Left lung (tissue), 10 donors: ENCODE measurements around the gene MRNIP. TPM values are rescaled to one million over a fixed set of nuclear protein-coding genes. Genes with fewer than 3 reads are reported as not detected.

Source experiments
- ATAC-seq: fragments of 200-7000 bp; cut with Tn5 transposase; one replicate; pipeline ENCODE4 v1.9.1; 2020; ENCODE audit warnings: moderate library complexity
- DNase-seq, 4 donors: peaks; one replicate each; pipeline ENCODE4 v3.0.0-alpha.2; 2013 to 2020
- H3K27ac ChIP-seq, 2 donors: fragments of 200-600 bp; sonication (generic) in 1 of 2; one replicate each; pipeline versions ENCODE4 v1.5.0 to v1.8.0; 2020 to 2021
- H3K27me3 ChIP-seq, 2 donors: fragments of 200-600 bp; sonication (generic) in 1 of 2; one replicate each; pipeline versions ENCODE4 v1.5.0 to v1.8.0; 2020 to 2021
- H3K36me3 ChIP-seq, 2 donors: fragments of 200-600 bp; sonication (generic) in 1 of 2; one replicate each; pipeline versions ENCODE4 v1.5.0 to v1.8.0; 2020 to 2021
- H3K4me1 ChIP-seq, 2 donors: fragments of 200-600 bp; one replicate each; pipeline ENCODE4 v1.8.0; 2021
- H3K4me3 ChIP-seq, 2 donors: fragments of 200-600 bp; sonication (generic) in 1 of 2; one replicate each; pipeline versions ENCODE4 v1.5.0 to v1.8.0; 2020 to 2021; ENCODE audit warnings: mild to moderate bottlenecking in 1 of 2
- H3K9me3 ChIP-seq, 2 donors: fragments of 200-600 bp; sonication (generic) in 1 of 2; one replicate each; pipeline versions ENCODE4 v1.5.0 to v1.8.0; 2020 to 2021
- CTCF ChIP-seq, 2 donors: fragments of 200-600 bp; sonication (generic) in 1 of 2; IDR thresholded peaks; one replicate each; pipeline versions ENCODE4 v1.5.0 to v1.8.0; 2021; ENCODE audit warnings: antibody characterized with exemption in 2 of 2
- intact Hi-C, 2 donors: fragments of 100-400 bp; cut with DNase I; formaldehyde crosslinking; loops; one replicate each; pipeline versions ENCODE4 v1.11.2 to v1.14.2; 2022
- polyA plus RNA-seq, 6 donors: library from polyadenylated mRNA; unstranded; fragments of 120-200 nt; gene quantifications; one replicate each; pipeline ENCODE4 v1.2.1, GENCODE V29; 2013; ENCODE audit not compliant: insufficient read length in 6 of 6
- total RNA-seq, 2 donors: library from RNA; stranded (reverse); fragmentation: NEBNext Ultra II Directional; extraction: Animal tissue kit (Norgen Biotek cat#: 25700); gene quantifications; one replicate each; pipeline ENCODE4 v1.2.1, GENCODE V29; 2021
- donor health status: DM: no; HTN: yes; CAD: no.
- donor health status: DM: no; HTN: no; CAD: no.

Gene MRNIP
- total and polyA plus RNA-seq, 8 donors = 16.9 to 55.6 (median 46.3) TPM

DNA sequence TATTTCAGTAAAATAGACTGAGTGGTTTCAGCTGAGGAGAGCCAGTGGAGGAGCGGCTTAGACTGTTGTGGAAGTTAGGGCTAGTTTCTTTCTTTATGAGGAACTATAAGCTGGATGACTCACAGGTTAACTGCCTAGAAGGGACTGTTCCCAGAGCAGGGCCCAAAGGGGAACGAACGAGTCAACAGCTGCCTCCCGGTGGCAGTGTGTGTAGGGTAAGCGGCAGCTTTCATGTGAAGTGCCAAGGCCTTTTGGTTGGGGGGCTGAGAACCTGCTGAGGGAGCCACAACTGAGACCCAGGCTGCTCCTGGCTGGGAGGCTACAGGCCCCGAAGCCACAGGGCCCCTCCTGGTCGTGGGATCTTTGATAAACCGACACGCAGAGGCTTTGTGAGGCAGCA lies 30.9 kb downstream of the MRNIP start:
- Histone ChIP-seq H3K27me3 (no peaks in the 10 kb centered on the region), H3K36me3 (peaks cover 11 to 100% of the 10 kb centered on the region in 2 donors), H3K9me3 (no peaks in the 10 kb centered on the region), H3K27ac (peak overlapping the region in 1 of 2 donors; percentile 60), H3K4me1 (peaks cover 11 to 55% of the 10 kb centered on the region in 2 donors), H3K4me3 (peak overlapping the region in 1 of 2 donors; percentile 4)
- ATAC-seq (peak; percentile 58), DNase-seq (peak in 2 of 4 donors; percentile 59 to 78)
- TF ChIP-seq CTCF (IDR thresholded peaks at IDR 0.05) = no peak
- intact Hi-C loops = no loop called here

- DNase-seq (peak in 1 of 4 donors; percentile 50), ATAC-seq (no peak)
- intact Hi-C loops = no loop called here
- peaks cover 20 to 65% of the 10 kb centered on the region in 2 donors for H3K4me1 ChIP-seq
- H3K27me3 ChIP-seq = no peaks in the 10 kb centered on the region
- no peak overlapping the region for H3K27ac ChIP-seq
- peaks cover 8 to 88% of the 10 kb centered on the region in 2 donors for H3K36me3 ChIP-seq
- no peaks in the 10 kb centered on the region for H3K9me3 ChIP-seq
- TF ChIP-seq CTCF (IDR thresholded peaks at IDR 0.05) = no peak
- H3K4me3 ChIP-seq = peak overlapping the region in 1 of 2 donors; percentile 6
These were observed 32.9 kb downstream of the MRNIP start for GRCh38 chr5:179825655-179826182.

GRCh38 chr5:179824745-179825112 lies 33.9 kb downstream of the MRNIP start:
- H3K4me3 ChIP-seq = peak overlapping the region in 1 of 2 donors; percentile 96

GRCh38 chr5:179823937-179824744 lies 34.5 kb downstream of the MRNIP start:
- peak in 2 of 4 donors; percentile 32 to 76 for DNase-seq
- Histone ChIP-seq H3K27me3 (no peaks in the 10 kb centered on the region), H3K36me3 (peaks cover 8 to 73% of the 10 kb centered on the region in 2 donors), H3K4me3 (peak overlapping the region in 1 of 2 donors; percentile 96), H3K4me1 (peaks cover 32 to 79% of the 10 kb centered on the region in 2 donors), H3K27ac (peak overlapping the region in 1 of 2 donors; percentile 5), H3K9me3 (no peaks in the 10 kb centered on the region)
- ATAC-seq = no peak
- TF ChIP-seq CTCF (IDR thresholded peaks at IDR 0.05) = no peak
- intact Hi-C loops = no loop called here

More at GRCh38 chr5:179824745-179825112, 33.9 kb downstream of the MRNIP start:
- H3K27ac ChIP-seq = no peak overlapping the region
- ATAC-seq (no peak), DNase-seq (peak in 1 of 4 donors; percentile 15)
- peaks cover 8 to 78% of the 10 kb centered on the region in 2 donors for H3K36me3 ChIP-seq
- H3K9me3 ChIP-seq = no peaks in the 10 kb centered on the region
- H3K4me1 ChIP-seq = peaks cover 27 to 73% of the 10 kb centered on the region in 2 donors
- no peak for TF ChIP-seq CTCF (IDR thresholded peaks at IDR 0.05)
- intact Hi-C loops = no loop called here
- H3K27me3 ChIP-seq = no peaks in the 10 kb centered on the region

- H3K4me3 ChIP-seq = peak overlapping the region; percentile 96 to 99
- DNase-seq (peak in 1 of 4 donors; percentile 67), ATAC-seq (no peak)
- intact Hi-C loops = no loop called here
- peak overlapping the region; percentile 26 to 42 for H3K27ac ChIP-seq
- peaks cover 40 to 88% of the 10 kb centered on the region in 2 donors for H3K4me1 ChIP-seq
- no peak for TF ChIP-seq CTCF (IDR thresholded peaks at IDR 0.05)
- H3K9me3 ChIP-seq = no peaks in the 10 kb centered on the region
- H3K27me3 ChIP-seq = no peaks in the 10 kb centered on the region
- H3K36me3 ChIP-seq = peaks cover 8 to 56% of the 10 kb centered on the region in 2 donors
These were observed 36.1 kb downstream of the MRNIP start for GRCh38 chr5:179822444-179822990.
